Measurements from ENCODE around the gene TMBIM6. TPM values are rescaled to one million over a fixed set of nuclear protein-coding genes. Genes with fewer than 3 reads are reported as not detected.
"Not testable (repeated sequence)": the region's sequence is repeated elsewhere in the genome, so short reads cannot be mapped to it uniquely, and the experiment has no call there.

Gene TMBIM6
- polyA plus RNA-seq, 4 donors: 443 to 774 (median 723) TPM

DNA sequence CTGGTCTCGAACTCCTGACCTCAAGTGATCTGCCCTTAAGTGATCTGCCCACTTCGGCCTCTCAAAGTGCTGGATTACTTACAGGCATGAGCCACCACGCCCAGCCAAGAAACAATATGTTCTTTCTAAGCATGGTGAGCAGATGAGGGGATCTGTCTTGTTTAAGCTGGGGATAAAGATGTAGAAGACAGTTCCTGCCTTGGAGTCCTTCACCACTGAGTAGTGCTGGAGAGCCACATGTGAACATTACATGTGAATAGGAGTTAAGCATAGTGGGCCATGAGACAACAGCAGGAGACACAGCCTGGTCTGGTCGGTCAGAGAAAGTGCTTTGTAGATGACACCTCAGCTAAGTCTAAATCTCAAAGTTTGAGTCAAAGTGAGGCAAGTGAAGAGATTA, 26.0 kb downstream of the TMBIM6 start:
- no peak for DNase-seq (ENCODE audit: low read depth in 4 of 4, low spot score in 3 of 4)

DNA sequence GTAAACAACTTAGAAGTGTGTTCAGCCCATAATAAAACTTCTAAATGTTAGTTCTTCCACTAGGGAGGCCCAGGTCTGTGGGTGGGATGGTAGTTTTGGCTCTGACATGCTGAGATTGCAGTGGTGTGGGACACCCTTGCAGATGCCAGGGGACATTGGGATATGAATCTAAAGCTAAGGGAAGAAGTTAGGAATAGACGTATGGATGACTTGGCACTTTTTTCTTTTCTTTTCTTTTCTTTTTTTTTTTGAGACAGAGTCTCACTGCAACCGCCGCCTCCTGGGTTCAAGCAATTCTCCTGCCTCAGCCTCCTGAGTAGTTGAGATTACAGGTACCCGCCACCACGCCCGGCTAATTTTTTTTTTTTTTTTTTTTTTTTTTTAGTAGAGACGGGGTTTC, 31.7 kb downstream of the TMBIM6 start:
- not testable (repeated sequence) for DNase-seq (ENCODE audit: low read depth in 4 of 4, low spot score in 3 of 4)

DNA sequence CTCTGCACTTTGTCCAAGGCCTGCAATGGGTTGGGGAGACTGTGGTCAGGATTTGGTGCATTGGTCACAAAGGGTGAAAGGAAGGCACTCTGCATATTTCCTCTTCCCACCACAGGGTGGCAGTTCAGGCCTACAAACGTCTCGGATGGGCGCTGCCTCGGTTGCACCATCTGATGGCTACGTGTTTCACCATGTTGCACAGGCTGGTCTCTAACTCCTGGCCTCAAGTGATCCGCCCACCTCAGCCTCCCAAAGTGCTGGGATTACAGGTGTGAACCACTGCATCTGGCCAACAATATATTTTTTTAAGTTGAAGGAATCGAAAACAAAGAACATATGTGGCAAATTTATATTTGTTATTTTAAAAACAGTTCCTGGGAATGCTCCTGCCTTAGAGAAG, 35.1 kb downstream of the TMBIM6 start:
- peak in 1 of 4 donors; percentile 31 for DNase-seq (ENCODE audit: low read depth in 4 of 4, low spot score in 3 of 4)

DNA sequence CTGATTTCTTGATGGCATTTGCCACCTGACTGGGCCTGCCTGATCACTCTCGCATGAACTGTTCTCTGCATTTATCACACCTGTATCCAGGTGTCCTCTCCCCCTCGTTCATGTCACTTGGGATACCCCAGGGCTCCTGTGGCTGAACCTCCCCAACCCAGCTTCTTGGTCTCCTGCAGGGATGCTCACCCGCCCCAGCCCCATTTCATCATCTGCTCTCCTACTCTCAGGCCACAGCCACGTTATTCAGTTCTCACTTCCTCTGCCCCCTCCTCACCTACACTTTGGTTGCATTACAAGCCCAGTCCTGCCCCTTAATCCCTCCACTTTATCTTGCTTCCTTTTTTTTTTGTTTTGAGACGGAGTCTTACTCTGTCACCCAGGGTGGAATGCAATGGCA, 35.5 kb downstream of the TMBIM6 start:
- DNase-seq (ENCODE audit: low read depth in 4 of 4, low spot score in 3 of 4): no peak

DNA sequence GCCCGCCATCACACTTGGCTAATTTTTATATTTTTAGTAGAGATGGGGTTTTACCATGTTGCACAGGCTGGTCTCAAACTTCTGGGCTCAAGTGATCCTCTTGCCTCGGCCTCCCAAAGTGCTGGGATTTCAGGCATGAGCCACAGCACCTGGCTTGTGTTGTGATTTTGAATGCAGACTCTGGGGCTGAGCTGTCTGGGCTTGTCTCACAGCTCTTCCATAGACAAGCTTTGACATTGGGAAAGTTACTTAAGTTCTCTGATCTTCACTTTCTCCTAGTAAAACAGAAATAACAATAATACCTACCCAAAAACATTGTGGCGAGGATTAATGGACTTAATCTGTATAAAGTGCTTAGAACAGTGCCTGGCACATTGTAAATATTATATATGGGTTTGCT, 36.0 kb downstream of the TMBIM6 start:
- DNase-seq (ENCODE audit: low read depth in 4 of 4, low spot score in 3 of 4): no peak

DNA sequence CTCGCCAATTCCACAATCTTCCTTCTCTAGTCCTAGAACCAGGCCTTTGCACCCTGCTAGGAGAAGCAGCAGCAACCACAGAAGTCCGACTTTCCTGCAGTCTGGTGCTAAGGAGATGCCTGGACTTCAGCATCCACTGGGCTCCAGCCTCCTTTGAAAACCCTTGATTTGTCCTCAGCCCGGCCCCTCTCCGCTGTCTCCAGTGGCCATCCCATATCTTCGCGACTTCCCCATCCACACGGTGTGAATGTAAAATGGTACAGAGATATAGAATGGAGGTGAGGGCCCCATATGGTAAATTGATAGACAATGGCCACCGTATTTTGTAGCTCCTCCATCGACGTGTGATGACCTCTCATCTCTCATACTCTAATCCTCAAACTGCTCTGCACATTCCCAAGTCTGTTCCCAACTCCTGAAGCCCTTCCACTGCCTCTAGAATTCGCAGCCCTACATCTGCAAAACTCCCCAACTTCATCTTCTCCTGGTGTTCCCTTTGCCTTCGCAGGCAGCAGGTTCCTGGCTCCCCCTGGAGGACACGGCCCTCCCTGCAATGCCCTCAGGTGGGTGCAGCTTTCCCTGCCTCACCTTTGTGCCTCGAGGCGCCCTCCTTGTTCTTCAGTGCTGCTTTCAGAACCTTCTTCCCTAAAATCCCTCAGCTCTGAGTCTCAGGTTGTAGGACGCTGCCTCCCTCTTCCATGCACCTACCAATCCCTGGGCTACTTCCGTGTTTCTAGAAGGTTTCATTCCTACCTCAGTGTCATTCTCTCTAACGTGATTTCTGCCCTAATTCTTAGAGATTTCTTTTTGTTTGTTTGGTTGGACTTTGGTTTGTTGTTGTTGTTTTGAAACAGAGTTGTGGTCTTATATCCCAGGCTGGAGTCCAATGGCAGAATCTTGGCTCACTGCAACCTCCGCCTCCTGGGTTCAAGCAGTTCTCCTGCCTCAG, 36.7 kb downstream of the TMBIM6 start:
- no peak for DNase-seq (ENCODE audit: low read depth in 4 of 4, low spot score in 3 of 4)

DNA sequence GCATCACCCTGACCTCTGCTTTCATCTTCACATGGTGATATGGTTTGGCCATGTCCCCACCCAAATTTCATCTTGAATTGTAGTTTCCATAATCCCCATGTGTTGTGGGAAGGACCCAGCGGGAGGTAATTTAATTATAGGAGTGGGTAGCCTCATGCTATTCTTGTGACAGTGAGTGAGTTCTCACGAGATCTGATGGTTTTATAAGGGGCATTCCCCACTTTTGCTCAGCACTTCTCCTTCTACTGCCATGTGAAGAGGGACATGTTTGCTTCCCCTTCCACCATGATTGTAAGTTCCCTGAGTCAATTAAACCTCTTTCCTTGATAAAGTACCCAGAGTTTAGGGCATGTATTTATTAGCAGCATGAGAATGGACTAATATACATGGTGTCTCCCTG, 38.2 kb downstream of the TMBIM6 start:
- no peak for DNase-seq (ENCODE audit: low read depth in 4 of 4, low spot score in 3 of 4)

DNA sequence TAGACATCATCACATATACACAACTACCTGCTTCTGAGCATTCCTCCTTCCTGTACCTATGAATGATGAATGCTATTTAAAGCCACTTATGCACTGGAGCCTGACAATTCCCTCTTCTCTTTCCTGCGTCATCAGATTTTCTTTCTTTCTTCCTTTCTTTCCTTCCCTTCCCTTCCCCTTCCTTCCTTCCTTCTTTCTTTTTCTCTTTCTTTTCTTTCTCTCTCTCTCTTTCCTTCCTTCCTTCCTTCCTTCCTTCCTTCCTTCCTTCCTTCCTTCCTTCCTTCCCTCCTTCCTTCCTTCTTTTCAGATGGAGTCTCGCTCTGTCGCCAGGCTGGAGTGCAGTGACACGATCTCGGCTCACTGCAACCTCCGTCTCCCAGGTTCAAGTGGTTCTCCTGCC, 39.6 kb downstream of the TMBIM6 start:
- DNase-seq (ENCODE audit: low read depth in 4 of 4, low spot score in 3 of 4): not testable (repeated sequence)

DNA sequence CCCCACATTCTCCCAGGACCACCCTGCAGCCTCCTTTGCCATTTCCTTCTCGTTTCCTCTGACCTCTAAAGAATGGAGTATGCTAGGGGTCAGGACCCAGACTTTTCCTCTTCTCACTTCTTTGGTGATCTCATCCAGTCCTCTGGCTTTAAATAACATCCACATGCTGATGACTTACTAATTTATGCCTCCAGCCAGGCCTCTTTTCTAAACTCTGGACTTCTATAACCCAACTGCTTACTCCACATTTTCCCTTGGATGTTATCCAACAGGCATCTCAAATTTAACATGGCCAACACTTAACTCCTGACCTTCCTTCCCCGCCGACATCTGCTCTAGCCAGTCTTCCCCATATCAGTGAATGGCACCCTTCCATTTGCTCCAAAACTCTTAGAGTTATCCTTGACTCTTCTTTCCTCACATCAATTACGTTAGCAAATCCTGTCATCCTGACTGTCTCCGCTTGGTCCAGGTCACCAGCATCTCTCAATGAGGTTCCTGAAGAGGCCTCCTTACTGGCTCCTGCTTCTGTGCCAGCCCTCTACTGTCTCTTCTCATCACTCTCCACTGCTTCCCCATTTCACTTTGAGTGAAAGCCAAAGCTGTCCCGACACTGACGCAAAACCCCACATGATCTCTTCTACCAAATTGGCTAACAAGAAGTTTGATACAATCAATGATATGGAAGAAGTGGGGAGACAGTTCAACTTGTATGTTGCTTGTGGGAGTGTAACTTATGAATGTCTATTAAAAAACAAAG, 42.7 kb downstream of the TMBIM6 start:
- DNase-seq (ENCODE audit: low read depth in 4 of 4, low spot score in 3 of 4): peak in 2 of 4 donors; percentile 26 to 50

DNA sequence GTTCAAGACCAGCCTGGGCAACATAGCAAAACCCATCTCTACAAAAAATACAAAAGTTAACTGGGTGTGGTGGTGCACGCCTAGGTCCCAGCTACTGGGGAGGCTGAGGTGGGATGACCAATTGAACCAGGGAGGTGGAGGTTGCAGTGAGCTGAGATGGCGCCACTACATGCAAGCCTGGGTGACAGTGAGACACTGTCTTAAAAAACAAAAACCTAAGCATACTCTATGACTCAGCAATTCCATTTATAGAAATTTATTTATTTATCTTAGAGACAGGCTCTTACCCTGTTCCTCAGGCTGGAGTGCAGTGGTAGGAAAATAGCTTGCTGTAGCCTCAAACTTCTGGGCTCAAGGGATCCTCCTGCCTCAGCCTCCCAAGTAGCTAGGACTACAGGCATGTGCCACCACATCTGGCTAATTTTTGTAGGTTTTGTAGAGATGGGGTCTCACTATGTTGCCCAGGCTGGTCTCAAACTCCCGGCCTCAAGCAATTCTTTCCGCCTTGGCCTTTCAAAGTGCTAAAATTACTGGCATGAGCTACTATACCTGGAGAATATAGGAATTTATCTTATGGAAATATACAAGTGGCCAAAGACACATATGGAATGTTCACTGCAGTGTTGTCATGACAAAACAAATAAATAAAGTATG, 43.5 kb downstream of the TMBIM6 start:
- DNase-seq (ENCODE audit: low read depth in 4 of 4, low spot score in 3 of 4): no peak

DNA sequence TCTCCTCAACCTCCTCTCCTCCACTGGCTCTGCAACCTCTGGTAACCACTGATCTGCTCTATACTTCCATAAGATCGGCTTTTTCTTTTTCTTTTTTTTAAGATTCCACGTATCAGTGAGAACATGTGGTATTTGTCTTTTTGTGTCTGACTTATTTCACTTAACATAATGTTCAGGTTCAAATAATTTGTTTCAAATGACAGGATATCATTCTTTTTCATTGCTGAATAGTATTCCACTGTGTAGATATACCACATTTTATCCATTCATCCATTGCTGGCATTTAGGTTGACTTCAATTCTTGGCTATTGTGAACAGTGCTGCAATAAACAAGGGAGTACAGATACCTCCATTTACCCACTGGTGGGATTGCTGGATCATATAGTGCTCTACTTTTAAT, 46.3 kb downstream of the TMBIM6 start:
- no peak for DNase-seq (ENCODE audit: low read depth in 4 of 4, low spot score in 3 of 4)

DNA sequence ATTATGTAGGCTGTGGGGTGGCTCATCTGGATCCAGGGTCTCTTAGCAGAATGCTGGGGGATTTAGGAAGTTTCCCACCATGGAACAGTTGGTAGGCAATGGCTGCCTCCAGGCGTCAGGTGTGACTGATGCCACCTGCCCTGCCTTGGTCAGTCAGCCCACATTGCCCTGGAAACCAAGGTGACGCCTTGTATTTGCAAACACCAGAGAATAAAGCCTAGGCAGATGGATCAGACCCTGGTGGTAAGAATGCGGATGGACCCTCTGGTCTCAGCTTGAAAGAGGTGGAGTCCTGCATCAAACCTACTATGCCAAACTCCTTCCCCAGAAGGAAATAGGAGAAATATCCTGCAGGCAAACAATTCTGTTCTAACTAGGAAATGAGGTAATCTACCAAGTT, 48.6 kb downstream of the TMBIM6 start:
- no peak for DNase-seq (ENCODE audit: low read depth in 4 of 4, low spot score in 3 of 4)

DNA sequence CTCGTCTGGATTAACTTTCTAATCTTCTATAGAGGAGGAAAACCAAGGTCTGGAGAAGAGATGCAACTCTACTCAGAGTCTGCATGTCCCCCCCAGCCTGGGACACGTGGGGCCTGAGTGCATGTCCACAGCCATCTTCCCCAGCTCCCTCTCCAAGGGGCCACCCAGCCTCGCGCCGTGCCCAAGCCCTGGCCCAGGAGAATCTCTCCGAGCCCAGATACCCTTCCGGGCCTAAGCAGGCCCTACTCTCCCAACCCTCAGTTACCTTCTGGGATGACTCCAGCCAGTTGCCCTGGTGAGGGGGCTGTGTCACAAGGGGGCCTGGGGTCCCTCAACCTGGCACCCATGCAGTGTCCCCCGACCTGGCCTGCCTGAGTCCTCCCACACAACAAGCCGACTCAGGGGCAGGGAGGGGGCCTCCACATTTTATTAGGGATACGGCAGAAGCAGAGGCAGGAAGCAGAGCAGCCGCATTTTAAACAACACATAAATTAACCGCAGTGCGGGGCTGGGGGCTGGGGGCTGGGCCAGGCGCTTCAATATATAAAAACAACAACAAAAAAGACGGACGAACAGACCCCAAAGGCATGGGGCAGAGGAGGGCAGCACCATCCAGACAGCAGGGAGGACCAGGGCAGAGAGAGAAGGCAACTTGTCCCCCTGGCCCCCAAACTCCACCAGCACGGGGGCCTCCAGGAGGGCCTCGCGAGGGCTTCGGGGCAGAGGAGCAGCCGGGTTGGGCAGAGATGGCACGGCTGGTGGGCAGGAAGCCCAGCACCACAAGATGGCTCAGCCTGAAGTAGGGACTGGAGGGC, 49.6 kb downstream of the TMBIM6 start:
- DNase-seq (ENCODE audit: low read depth in 4 of 4, low spot score in 3 of 4): no peak

DNA sequence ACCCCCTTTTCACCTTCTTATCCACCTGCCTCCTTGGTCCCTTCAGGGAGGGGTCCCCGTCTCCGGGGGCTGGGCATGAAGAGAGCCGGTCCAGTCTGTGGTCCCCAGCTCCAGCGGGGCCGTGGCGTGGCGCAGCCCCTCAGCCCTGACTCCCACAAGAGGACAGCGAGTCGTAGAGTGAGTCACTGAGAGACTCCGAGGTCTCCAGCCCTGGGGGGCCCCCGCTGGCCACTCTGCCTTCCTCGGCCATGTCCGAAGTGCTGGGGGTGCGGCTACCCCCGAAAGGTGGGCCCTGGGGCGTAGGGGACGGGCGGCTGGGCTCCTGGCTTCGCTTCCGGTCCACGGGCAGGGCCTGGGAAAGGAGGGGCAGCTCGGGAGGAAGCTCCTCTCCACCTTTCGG, 50.3 kb downstream of the TMBIM6 start:
- DNase-seq (ENCODE audit: low read depth in 4 of 4, low spot score in 3 of 4): no peak

DNA sequence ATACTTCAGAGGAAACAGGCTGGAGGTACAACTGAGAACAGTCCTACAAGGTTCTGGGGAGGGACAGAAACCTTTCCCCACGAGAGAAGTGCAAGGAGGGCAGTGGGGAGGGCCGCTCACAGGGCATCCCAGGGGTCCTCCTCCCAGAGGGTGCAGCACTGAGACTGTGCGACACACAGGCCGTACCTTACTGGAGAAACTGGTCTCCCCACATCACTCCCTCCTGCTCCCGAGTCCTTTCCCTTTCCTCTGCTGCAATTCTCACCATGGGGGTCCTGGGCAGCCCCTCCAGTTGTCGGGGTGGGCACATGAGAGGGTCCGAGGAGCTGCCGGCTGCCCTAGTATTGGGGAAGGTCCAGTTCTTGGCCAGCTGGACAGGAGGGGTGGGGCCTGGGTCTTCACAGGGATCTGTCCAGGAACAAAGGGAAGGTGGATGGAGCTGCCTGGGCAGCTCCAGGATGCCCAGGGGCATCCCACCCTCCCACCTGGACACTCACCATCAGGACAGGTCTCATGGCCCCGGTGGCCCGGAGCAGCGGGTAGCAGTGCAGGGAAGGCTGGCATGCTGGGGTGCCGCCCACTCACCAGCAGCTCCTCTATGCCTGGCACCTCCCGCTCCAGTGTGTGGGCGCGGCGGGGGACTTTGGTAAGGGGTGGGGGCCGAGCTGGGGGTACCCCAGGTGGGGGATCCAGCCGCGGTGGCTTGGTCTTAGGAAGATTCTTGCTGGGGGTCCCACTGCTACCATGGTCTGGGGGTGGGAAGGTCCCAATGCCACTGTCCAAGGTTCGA, 51.0 kb downstream of the TMBIM6 start:
- DNase-seq (ENCODE audit: low read depth in 4 of 4, low spot score in 3 of 4): no peak

DNA sequence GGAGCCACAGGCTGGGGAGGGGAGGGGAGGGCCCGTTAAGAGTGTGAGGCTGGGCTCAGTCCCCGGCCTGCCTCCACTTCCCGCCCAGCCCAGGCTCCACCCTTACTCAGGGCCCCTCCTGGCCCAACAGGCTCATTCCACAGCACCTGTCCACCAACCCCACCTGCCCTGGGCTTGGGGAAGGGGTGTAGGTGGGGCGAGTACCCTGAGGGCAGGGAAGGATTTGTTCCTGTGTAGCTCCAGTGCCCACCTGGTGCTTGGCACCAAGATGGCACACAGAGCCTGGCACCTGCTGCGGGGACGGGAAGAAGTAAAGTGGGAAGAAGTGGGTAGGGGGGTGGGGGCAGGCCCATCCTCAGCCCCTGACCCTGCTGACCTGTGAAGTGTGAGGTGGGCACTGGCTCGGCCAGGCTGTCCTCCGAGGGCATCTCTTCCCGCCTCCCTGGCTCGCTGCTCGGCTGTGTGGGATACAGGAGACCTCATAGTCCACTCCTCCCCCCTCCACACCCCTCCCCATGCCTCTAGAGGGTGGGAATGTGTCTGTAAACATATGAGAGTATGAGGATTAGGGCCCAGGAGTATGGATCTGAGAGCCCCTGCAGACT, 51.7 kb downstream of the TMBIM6 start:
- DNase-seq (ENCODE audit: low read depth in 4 of 4, low spot score in 3 of 4): no peak

DNA sequence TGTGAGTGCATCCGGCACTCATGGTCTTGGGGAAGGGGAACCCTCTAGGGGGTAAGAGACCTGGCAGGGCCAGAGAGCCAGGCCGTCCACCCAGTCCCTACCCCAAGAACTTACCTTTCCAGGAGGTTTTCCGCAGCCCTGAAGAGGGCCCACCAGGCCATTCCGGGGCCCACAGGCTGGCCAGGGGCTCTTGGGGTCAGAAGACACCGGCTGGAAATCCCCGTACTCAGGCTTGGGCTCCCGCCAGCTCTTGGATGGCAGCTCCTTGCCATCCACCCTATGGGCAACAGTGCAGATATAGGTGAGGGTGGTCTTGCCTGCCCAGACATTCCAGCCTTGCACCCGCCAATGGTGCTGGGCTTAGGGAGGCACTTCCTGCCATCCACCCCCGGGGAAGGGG, 52.3 kb downstream of the TMBIM6 start:
- no peak for DNase-seq (ENCODE audit: low read depth in 4 of 4, low spot score in 3 of 4)

DNA sequence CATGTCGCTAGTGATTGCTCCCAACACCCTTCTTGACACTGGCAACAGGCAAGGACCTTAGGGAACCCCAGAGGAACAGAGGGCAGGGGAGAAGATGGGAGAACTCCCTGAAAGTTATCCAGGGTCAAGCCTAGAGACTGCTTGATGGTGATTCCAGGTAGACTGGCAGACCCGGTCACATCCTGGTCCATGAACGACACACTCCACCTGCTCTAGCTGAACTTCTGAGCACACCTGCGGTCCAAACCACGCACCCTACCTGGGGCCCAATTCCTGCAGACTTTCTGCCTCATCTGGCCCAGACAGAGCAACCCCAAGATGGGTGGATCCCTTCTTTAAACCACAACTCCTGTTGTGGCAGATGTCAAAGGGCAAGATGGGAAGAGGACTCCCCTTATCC, 52.7 kb downstream of the TMBIM6 start:
- no peak for DNase-seq (ENCODE audit: low read depth in 4 of 4, low spot score in 3 of 4)

Measured in left renal pelvis (tissue), 4 donors.